Transverse colon (tissue), 4 donors: ENCODE results near the gene TTC19. TPM values are rescaled to one million over a fixed set of nuclear protein-coding genes. Genes with fewer than 3 reads are reported as not detected.
"Not testable (repeated sequence)": the region's sequence is repeated elsewhere in the genome, so short reads cannot be mapped to it uniquely, and the experiment has no call there.

Experiments
- DNase-seq: peaks from one replicate; pipeline ENCODE4 v3.0.0-alpha.2; 2019
- H3K27ac ChIP-seq, 4 donors: fragments of 200-600 bp; sonication (generic); 2 replicates each; pipeline ENCODE4 v1.5.1; 2016 to 2018; ENCODE audit warnings: inconsistent platforms in 4 of 4
- H3K27me3 ChIP-seq: fragments of 200-600 bp; sonication (generic); 2 replicates; pipeline ENCODE4 v1.5.1; 2017; ENCODE audit warnings: inconsistent platforms
- H3K36me3 ChIP-seq, 4 donors: fragments of 200-600 bp; sonication (generic); 2 replicates each; pipeline ENCODE4 v1.5.1; 2017 to 2019; ENCODE audit warnings: inconsistent platforms in 4 of 4
- H3K4me1 ChIP-seq, 4 donors: fragments of 200-600 bp; sonication (generic); 2 replicates each; pipeline ENCODE4 v1.5.1; 2017 to 2020; ENCODE audit warnings: inconsistent platforms in 4 of 4
- H3K4me3 ChIP-seq, 4 donors: fragments of 200-600 bp; sonication (generic); 1 replicate in 1 of 4; 2 replicates in 3 of 4; pipeline versions ENCODE4 v1.5.1 to v1.6.1; 2017 to 2019; ENCODE audit warnings: inconsistent platforms in 4 of 4
- H3K9me3 ChIP-seq, 2 donors: fragments of 200-600 bp; sonication (generic); 2 replicates each; pipeline ENCODE4 v1.5.1; 2017 to 2019; ENCODE audit warnings: inconsistent platforms in 2 of 2
- CTCF ChIP-seq, 5 experiments: fragments of 200-600 bp in 3 of 5; fragments of 450-650 bp in 2 of 5; sonication (generic) in 3 of 5; IDR thresholded peaks; 1 replicate in 2 of 5; 2 replicates in 3 of 5; pipeline ENCODE4 v1.5.1; 2016 to 2017; ENCODE audit warnings: antibody characterized with exemption in 5 of 5, inconsistent platforms in 3 of 5, mild to moderate bottlenecking in 2 of 5, moderate library complexity in 1 of 5
- EP300 ChIP-seq: sonication (generic); formaldehyde crosslinking; IDR thresholded peaks from one replicate; pipeline ENCODE4 v1.6.1; 2017; ENCODE audit warnings: antibody characterized with exemption, low read depth
- POLR2A ChIP-seq: fragments of 450-650 bp; IDR thresholded peaks from one replicate; pipeline ENCODE4 v1.6.1; 2016; ENCODE audit warnings: antibody characterized with exemption, mild to moderate bottlenecking, moderate library complexity
- POLR2AphosphoS5 ChIP-seq, 3 donors: sonication (generic); formaldehyde crosslinking; IDR thresholded peaks; one replicate each; pipeline ENCODE4 v1.6.1; 2016; ENCODE audit warnings: antibody characterized with exemption in 3 of 3
- WGBS, 2 donors: methylation state at CpG; one replicate each; pipeline ENCODE4 v1.1.5; 2018; ENCODE audit warnings: low coverage in 1 of 2; 5-methylcytosine and 5-hydroxymethylcytosine counted together
- in situ Hi-C, 4 donors: fragments of 200-750 bp; cut with MboI; loops; one replicate each; pipeline versions ENCODE4 v1.15.0 to v1.15.1; 2017; ENCODE audit warnings: low sequenced_read_pairs in 3 of 4, low pct_ligation_motif_present in 1 of 4, low pct_unique_long_range_greater_than_20kb in 1 of 4
- intact Hi-C: fragments of 100-400 bp; cut with DNase I; formaldehyde crosslinking; loops from one replicate; pipeline ENCODE4 v1.15.1; 2023; ENCODE audit warnings: low total_unique reads
- total RNA-seq, 4 donors: library from RNA; depleted of rRNA; stranded (reverse); fragments of >200 nt; gene quantifications; one replicate each; pipeline ENCODE4 v1.1.0, GENCODE V29; 2016

The TTC19 gene
- total RNA-seq, 4 donors from 2014 or later = 65.3 to 371 (median 187) TPM

GRCh38 chr17:15973016-15973415 is 26.6 kb upstream of the TTC19 start:
- Histone ChIP-seq H3K9me3 (no peaks in the 10 kb centered on the region), H3K4me1 (no peaks in the 10 kb centered on the region), H3K27ac (no peak overlapping the region), H3K36me3 (peaks cover 0 to 15% (median 2%) of the 10 kb centered on the region in 4 donors), H3K4me3 (no peak overlapping the region), H3K27me3 (no peaks in the 10 kb centered on the region)
- in situ Hi-C loops = no loop called here
- DNase-seq = no peak
- TF ChIP-seq CTCF (IDR thresholded peaks at IDR 0.05) (no peak), POLR2A (no peak), EP300 (no peak), POLR2AphosphoS5 (IDR thresholded peaks at IDR 0.05) (no peak)
- intact Hi-C loops = no loop called here

GRCh38 chr17:15973834-15974233 is 25.8 kb upstream of the TTC19 start:
- no peaks in the 10 kb centered on the region for H3K9me3 ChIP-seq
- in situ Hi-C loops (no loop called here), intact Hi-C loops (no loop called here)
- no peak for TF ChIP-seq POLR2A
- TF ChIP-seq POLR2AphosphoS5 (IDR thresholded peaks at IDR 0.05) = no peak
- 83 to 86% methylated on average over 5 to 6 of the region's 6 CpGs for WGBS, 2 donors
- no peak overlapping the region for H3K4me3 ChIP-seq
- no peak overlapping the region for H3K27ac ChIP-seq
- peaks cover 0 to 15% (median 2%) of the 10 kb centered on the region in 4 donors for H3K36me3 ChIP-seq
- no peak for DNase-seq
- no peaks in the 10 kb centered on the region for H3K4me1 ChIP-seq
- H3K27me3 ChIP-seq = no peaks in the 10 kb centered on the region

GRCh38 chr17:15977894-15978293 is 21.7 kb upstream of the TTC19 start:
- Histone ChIP-seq H3K9me3 (no peaks in the 10 kb centered on the region), H3K4me1 (peaks cover 0 to 27% (median 9%) of the 10 kb centered on the region in 4 donors), H3K27me3 (no peaks in the 10 kb centered on the region), H3K27ac (no peak overlapping the region), H3K4me3 (no peak overlapping the region), H3K36me3 (peaks cover 0 to 15% (median 2%) of the 10 kb centered on the region in 4 donors)
- in situ Hi-C loops = no loop called here
- WGBS, 2 donors = 88 to 100% methylated on average over 2 of the region's 2 CpGs
- TF ChIP-seq CTCF (IDR thresholded peaks at IDR 0.05) (no peak), POLR2AphosphoS5 (IDR thresholded peaks at IDR 0.05) (no peak), POLR2A (no peak), EP300 (no peak)
- no peak for DNase-seq
- intact Hi-C loops = no loop called here

DNA sequence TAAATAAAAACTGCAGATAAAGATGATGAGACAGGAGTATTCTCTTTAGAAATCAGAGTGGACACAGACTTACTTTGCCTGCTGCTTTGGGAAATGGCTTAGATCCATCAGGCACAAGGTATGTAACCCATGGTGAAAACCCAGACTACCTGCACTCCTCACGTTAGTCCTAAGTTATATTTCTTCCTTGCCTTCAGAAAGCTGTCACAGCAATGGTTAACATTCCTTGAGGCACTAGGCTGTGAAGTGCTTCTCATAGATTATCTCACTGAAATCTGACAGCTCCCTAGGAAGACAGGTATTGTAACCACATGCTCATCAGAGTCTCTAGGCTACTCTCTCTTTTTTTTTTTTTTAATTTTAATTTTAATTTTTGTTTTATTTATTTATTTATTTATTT is 21.0 kb upstream of the TTC19 start:
- H3K4me3 ChIP-seq = no peak overlapping the region
- in situ Hi-C loops (no loop called here), intact Hi-C loops (no loop called here)
- H3K36me3 ChIP-seq = peaks cover 0 to 15% (median 2%) of the 10 kb centered on the region in 4 donors
- no peaks in the 10 kb centered on the region for H3K9me3 ChIP-seq
- no peak for DNase-seq
- WGBS, 2 donors = 79 to 93% methylated on average over 1 of the region's 1 CpG
- H3K27me3 ChIP-seq = no peaks in the 10 kb centered on the region
- no peak for TF ChIP-seq EP300
- no peak for TF ChIP-seq CTCF (IDR thresholded peaks at IDR 0.05)
- TF ChIP-seq POLR2A = no peak
- no peak for TF ChIP-seq POLR2AphosphoS5 (IDR thresholded peaks at IDR 0.05)
- no peak overlapping the region for H3K27ac ChIP-seq
- peaks cover 0 to 27% (median 9%) of the 10 kb centered on the region in 4 donors for H3K4me1 ChIP-seq

DNA sequence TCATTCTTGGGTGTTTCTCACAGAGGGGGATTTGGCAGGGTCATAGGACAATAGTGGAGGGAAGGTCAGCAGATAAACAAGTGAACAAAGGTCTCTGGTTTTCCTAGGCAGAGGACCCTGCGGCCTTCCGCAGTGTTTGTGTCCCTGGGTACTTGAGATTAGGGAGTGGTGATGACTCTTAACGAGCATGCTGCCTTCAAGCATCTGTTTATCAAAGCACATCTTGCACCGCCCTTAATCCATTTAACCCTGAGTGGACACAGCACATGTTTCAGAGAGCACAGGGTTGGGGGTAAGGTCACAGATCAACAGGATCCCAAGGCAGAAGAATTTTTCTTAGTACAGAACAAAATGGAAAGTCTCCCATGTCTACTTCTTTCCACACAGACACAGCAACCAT is 20.6 kb upstream of the TTC19 start:
- DNase-seq, H3K9me3 ChIP-seq, intact Hi-C loops, H3K27ac ChIP-seq, H3K4me3 ChIP-seq, in situ Hi-C loops, H3K27me3 ChIP-seq: not testable (repeated sequence)
- WGBS, 2 donors = 70% methylated on average over 4 of the region's 4 CpGs; no CpG with 5 or more reads in 1 of the 2 donors
- Histone ChIP-seq H3K4me1 (peaks cover 0 to 27% (median 9%) of the 10 kb centered on the region in 4 donors), H3K36me3 (peaks cover 0 to 15% (median 3%) of the 10 kb centered on the region in 4 donors)
